ENCODE measurements around the gene PJA2.

Gene PJA2

DNA sequence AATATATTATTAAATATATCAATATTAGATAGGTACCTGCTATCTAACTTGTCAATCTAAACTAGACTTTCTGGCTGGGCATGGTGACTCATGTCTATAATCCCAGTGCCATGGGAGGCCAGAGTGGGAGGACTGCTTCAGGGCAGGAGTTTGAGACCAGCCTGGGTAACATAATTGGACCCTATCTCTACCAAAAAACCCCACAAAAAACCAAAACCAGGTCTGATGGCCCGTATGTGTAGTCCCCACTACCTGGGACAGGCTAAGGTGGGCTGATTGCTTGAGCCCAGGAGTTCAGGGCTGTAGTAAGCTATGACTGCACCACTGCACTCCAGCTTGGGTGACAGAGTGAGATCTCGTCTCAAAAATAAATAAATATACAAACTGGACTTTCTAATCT lies 55.0 kb downstream of the PJA2 start:
- Histone ChIP-seq H3K27ac (no peak overlapping the region), H3K27me3 (ENCODE audit: insufficient read depth, low read depth, severe bottlenecking) (no peaks in the 10 kb centered on the region), H3K4me3 (ENCODE audit: low read depth, low read length) (no peak overlapping the region), H3K36me3 (peaks cover 17% of the 10 kb centered on the region), H3K9me3 (ENCODE audit: severe bottlenecking) (no peaks in the 10 kb centered on the region)
- DNase-seq: no peak
- TF ChIP-seq, protein P1, sequence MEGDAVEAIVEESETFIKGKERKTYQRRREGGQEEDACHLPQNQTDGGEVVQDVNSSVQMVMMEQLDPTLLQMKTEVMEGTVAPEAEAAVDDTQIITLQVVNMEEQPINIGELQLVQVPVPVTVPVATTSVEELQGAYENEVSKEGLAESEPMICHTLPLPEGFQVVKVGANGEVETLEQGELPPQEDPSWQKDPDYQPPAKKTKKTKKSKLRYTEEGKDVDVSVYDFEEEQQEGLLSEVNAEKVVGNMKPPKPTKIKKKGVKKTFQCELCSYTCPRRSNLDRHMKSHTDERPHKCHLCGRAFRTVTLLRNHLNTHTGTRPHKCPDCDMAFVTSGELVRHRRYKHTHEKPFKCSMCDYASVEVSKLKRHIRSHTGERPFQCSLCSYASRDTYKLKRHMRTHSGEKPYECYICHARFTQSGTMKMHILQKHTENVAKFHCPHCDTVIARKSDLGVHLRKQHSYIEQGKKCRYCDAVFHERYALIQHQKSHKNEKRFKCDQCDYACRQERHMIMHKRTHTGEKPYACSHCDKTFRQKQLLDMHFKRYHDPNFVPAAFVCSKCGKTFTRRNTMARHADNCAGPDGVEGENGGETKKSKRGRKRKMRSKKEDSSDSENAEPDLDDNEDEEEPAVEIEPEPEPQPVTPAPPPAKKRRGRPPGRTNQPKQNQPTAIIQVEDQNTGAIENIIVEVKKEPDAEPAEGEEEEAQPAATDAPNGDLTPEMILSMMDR (IDR thresholded peaks at IDR 0.05; ENCODE audit: low read depth, low read length): no peak

DNA sequence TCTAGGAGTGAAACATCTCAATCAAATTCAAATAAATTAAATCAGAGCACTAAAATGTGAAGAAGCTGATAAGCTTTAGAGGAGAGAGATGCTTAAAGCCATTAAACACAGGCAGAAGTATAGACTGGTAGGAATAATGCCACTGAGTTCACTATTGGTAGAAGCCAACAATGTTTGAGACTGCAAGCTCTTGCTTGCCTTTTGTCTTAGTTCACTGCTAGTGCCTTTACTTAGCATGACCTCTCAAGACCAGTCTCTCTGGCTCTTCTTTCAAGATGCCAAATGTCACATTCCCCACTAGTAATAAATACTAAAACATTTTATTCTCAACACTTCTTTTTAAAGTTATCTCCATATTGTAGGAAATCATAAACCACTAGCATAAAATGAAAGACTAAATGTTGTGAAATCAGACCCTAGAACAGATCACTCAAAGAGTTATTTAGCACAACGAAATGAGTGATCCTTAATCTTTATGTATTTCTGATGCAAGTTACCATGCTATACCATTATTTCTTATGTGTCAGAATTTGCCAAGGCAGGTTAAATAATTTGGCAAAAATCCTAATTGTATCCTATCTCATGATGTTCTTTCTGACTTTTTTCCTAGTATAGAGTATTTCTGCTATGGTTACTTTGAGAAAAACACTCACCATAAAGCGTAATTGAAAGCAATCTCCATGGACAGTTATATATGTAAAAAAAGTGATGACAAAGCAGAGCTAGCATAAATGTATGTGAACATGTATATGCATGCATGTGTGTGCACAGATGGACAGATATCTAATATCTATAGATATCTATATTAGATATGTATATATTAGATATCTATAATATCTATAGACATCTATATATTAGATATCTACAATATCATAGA lies 57.5 kb downstream of the PJA2 start:
- Histone ChIP-seq H3K9me3 (ENCODE audit: severe bottlenecking) (no peaks in the 10 kb centered on the region), H3K27ac (no peak overlapping the region), H3K27me3 (ENCODE audit: insufficient read depth, low read depth, severe bottlenecking) (no peaks in the 10 kb centered on the region), H3K36me3 (peaks cover 15% of the 10 kb centered on the region), H3K4me3 (ENCODE audit: low read depth, low read length) (no peak overlapping the region)
- no peak for DNase-seq
- TF ChIP-seq, protein P1 (IDR thresholded peaks at IDR 0.05; ENCODE audit: low read depth, low read length): no peak

DNA sequence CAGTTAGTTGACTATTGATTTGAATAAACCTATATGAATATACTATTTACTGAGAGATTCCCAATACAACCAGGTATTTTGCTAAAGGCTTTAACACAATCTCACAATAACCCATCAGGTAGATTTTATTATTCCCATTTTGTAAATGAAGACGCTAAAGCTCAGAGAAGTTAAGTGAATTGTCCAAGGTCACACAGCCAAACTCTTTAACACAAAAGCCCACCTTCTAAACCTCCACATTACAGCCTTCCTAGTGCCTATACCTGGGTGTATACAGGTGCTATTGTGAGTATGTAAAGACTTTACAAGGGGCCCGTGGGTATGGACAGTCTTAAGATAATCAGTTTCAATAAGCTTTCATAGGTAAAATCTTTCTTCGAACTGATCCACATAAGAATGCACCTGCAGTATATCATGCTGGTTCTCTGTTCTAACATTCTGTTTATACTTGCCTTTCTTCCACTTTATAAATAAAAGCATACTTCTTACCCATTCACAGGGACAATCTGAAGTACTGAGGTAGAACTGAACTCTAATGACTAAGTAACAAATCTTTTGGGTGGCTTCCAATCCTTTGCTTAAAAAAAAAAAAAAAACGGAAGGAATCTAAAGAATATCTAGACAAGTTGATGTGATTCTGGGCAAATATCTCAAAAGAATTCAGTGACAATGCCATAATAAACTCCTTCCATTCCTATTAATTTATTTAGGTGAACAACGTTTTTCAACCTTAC lies 59.1 kb downstream of the PJA2 start:
- Histone ChIP-seq H3K4me3 (ENCODE audit: low read depth, low read length) (no peak overlapping the region), H3K27ac (no peak overlapping the region), H3K9me3 (ENCODE audit: severe bottlenecking) (no peaks in the 10 kb centered on the region), H3K27me3 (ENCODE audit: insufficient read depth, low read depth, severe bottlenecking) (no peaks in the 10 kb centered on the region), H3K36me3 (peaks cover 15% of the 10 kb centered on the region)
- DNase-seq: no peak
- TF ChIP-seq, protein P1 (IDR thresholded peaks at IDR 0.05; ENCODE audit: low read depth, low read length): no peak

DNA sequence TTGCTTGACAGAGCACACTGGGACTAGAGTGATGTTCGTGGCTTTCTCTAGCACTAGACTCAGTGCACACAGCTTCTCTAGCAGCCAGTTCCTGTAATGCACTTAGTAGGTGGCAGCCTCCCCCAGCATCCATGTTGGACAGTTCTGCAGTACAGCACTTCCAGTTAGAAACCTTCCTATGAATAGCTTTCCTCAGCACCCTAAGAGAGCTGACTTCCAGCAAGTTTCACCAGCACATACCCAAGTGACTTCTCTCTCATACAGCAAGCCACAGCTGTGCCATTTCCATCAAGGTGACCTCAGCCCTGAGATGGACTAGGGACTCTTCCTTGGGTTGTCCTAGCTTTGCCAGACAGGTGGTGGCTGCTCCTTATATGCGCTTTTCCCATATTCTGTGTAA lies 60.4 kb downstream of the PJA2 start:
- DNase-seq: no peak
- TF ChIP-seq, protein P1 (IDR thresholded peaks at IDR 0.05; ENCODE audit: low read depth, low read length): no peak
- Histone ChIP-seq H3K36me3 (peaks cover 13% of the 10 kb centered on the region), H3K27me3 (ENCODE audit: insufficient read depth, low read depth, severe bottlenecking) (no peaks in the 10 kb centered on the region), H3K4me3 (ENCODE audit: low read depth, low read length) (no peak overlapping the region), H3K9me3 (ENCODE audit: severe bottlenecking) (no peaks in the 10 kb centered on the region), H3K27ac (no peak overlapping the region)

DNA sequence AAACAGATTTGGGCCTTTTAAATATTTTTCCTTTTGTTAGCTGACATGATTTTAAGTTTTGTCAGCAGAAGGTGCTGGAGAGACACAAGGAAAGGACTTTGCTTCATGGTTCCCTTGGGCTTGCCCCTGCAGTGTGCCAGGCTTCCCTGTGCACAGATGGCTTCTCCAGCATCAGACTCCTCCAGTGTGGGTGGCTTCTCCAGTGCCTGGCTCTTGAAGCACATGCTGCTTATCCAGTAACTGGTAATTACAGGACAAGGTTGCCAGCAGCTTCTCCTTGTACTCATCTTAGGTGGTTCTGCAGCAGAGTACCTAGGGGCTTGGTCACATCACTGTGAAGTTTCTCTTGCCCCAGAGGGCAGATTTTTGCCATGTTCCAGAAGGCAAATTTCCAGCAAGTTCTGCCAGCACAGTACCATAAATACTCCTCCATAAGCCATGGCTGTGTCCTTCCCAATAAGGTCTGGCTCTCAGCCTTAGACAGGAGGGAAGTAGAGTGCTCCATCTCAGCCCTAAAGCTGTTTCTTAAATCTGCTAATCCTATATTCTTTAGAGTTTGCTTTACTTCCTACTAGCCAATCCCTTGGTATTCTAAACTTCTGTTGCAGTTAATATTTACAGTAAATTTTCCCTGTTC lies 62.4 kb downstream of the PJA2 start:
- Histone ChIP-seq H3K27me3 (ENCODE audit: insufficient read depth, low read depth, severe bottlenecking) (no peaks in the 10 kb centered on the region), H3K36me3 (peaks cover 20% of the 10 kb centered on the region), H3K4me3 (ENCODE audit: low read depth, low read length) (no peak overlapping the region), H3K9me3 (ENCODE audit: severe bottlenecking) (no peaks in the 10 kb centered on the region), H3K27ac (no peak overlapping the region)
- peak; percentile 14 for DNase-seq
- TF ChIP-seq, protein P1 (IDR thresholded peaks at IDR 0.05; ENCODE audit: low read depth, low read length): no peak
